Subcutaneous adipose tissue (tissue), 4 donors: Measurements from ENCODE around the gene LRFN4. TPM values are rescaled to one million over a fixed set of nuclear protein-coding genes. Genes with fewer than 3 reads are reported as not detected.

ENCODE experiments used
- total RNA-seq, 4 donors: library from RNA; depleted of rRNA; stranded (reverse); fragments of >200 nt; gene quantifications; one replicate each; pipeline ENCODE4 v1.1.0, GENCODE V29; 2016

Gene LRFN4
- total RNA-seq, 4 donors from 2014 or later = 6.8 to 21.5 (median 9.8) TPM

Other genes starting within 250 kb of the LRFN4 start
- 10 to 100 TPM; 25.8 to 49.3 (median 39.6) TPM for gene RBM14, start 240.4 kb upstream of the LRFN4 start, total RNA-seq
- gene RBM4, start 218.4 kb upstream of the LRFN4 start, total RNA-seq = 10 to 100 TPM; 51.7 to 93.3 (median 68.6) TPM
- gene RBM4B, start 179.2 kb upstream of the LRFN4 start, total RNA-seq = 10 to 100 TPM in 1 of 4 donors, 1 to 10 TPM in 3; 3.9 to 10.2 (median 9.0) TPM
- gene SPTBN2, start 127.8 kb upstream of the LRFN4 start, total RNA-seq = 10 to 100 TPM in 1 of 4 donors, 1 to 10 TPM in 3; 1.9 to 15.3 (median 5.2) TPM
- 10 to 100 TPM in 3 of 4 donors, 1 to 10 TPM in 1; 8.8 to 13.4 (median 11.7) TPM for gene RCE1, start 13.6 kb upstream of the LRFN4 start, total RNA-seq
- gene PC, start 101.3 kb downstream of the LRFN4 start, total RNA-seq = 100 to 1,000 TPM; 154 to 535 (median 195) TPM
- not detected for gene C11orf86, start 118.2 kb downstream of the LRFN4 start, total RNA-seq
- gene SYT12, start 166.1 kb downstream of the LRFN4 start, total RNA-seq = under 1 TPM; 0.16 to 0.44 (median 0.36) TPM
- gene RHOD, start 199.8 kb downstream of the LRFN4 start, total RNA-seq = 10 to 100 TPM in 2 of 4 donors, 1 to 10 TPM in 2; 8.6 to 21.4 (median 13.9) TPM